GM21619 (cell line): ENCODE measurements around the gene MAPK11.

Experiments used
- ATAC-seq: cut with Tn5 transposase; IDR thresholded peaks from one replicate; pipeline ENCODE4 v1.9.1; 2021; ENCODE audit not compliant: unreplicated experiment

The MAPK11 gene

DNA sequence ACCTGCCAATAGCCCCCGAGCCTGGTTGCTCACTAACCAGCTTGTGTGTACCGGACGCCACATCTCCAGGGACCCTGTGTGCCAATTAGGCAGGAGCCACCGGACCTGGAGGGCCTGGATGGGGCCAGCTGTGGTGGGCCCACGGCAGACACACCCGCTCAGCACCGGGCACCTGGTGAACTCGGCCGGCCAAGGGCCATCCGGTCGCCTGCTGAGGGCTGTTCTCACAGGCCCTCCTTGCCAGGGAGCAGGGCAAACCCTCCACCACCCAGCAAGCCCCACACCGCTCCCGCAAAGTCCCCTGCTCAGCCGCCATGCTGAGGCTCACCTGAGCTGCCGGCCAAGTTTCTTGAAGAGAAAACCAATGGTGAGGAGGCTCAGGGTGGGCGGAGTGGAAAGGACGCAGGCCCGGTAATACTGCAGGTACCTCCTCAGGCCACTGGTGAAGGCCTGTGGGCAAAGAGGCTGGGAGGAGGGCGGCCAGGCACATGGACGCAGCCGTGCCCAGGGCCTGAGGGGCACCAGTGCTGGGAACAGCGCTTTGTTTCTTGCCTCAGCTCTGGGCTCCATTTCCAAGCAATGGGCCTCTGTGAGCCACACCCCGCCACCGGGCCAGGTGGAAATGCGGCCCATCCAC is 42.5 kb downstream of the MAPK11 start:
- no peak for ATAC-seq

- ATAC-seq = no peak
Observed at GRCh38 chr22:50226875-50227165, 43.4 kb downstream of the MAPK11 start.

GRCh38 chr22:50226063-50226874 is 43.9 kb downstream of the MAPK11 start:
- ATAC-seq = no peak

GRCh38 chr22:50225200-50225969 is 44.8 kb downstream of the MAPK11 start:
- no peak for ATAC-seq

GRCh38 chr22:50224071-50224470 is 46.1 kb downstream of the MAPK11 start:
- no peak for ATAC-seq

DNA sequence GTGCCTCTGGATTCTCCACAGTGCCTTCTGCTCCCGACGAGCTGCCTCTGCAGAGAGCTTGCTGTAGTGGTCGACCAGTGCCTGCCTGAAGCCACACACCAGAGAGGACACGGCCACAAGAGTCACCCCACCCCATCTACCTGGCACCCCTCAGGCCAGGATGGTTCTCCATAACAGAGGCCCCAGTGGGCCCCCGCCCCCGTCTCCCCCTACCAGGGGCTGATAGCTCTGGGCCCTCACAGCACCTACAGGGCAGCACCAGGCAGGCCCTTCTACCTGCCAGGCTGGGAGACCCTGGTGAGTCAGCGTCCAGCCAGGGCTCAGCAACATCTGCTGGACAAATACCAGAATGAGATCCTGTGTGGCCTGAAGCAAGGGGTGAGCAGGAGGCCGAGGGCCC is 47.7 kb downstream of the MAPK11 start:
- no peak for ATAC-seq

- no peak for ATAC-seq
Observed at GRCh38 chr22:50221410-50222300, 48.5 kb downstream of the MAPK11 start.

DNA sequence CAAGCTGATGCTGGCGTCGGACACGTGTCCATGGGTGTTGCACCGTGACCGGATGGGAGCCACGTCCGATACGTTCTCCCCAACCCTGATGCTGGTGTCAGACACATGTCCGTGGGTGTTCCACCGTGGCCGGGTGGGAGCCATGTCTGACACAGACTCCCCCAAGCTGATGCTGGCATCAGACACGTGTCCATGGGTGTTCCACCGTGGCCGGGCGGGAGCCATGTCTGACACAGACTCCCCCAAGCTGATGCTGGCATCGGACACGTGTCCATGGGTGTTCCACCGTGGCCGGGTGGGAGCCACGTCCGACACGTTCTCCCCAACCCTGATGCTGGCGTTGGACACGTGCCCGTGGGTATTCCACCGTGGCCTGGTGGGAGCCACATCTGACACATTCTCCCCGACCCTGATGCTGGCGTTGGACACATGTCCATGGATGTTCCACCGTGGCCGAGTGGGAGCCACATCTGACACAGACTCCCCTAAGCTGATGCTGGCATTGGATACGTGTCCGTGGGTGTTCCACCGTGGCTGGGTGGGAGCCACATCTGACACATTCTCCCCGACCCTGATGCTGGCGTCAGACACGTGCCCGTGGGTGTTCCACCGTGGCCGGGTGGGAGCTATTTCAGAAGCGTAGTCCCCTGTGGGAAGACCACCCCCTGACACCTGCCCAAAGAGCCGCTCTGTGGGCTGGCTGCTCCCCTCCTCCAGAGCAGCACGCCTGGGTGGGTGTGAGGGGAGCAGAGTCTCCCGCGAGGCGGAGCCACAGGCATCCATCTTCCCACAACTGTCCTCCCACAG is 49.4 kb downstream of the MAPK11 start:
- ATAC-seq = no peak

GRCh38 chr22:50219800-50220602 is 50.2 kb downstream of the MAPK11 start:
- ATAC-seq = no peak

- no peak for ATAC-seq
Observed at GRCh38 chr22:50218996-50219727, 51.0 kb downstream of the MAPK11 start.

GRCh38 chr22:50218153-50218995 is 51.8 kb downstream of the MAPK11 start:
- no peak for ATAC-seq

DNA sequence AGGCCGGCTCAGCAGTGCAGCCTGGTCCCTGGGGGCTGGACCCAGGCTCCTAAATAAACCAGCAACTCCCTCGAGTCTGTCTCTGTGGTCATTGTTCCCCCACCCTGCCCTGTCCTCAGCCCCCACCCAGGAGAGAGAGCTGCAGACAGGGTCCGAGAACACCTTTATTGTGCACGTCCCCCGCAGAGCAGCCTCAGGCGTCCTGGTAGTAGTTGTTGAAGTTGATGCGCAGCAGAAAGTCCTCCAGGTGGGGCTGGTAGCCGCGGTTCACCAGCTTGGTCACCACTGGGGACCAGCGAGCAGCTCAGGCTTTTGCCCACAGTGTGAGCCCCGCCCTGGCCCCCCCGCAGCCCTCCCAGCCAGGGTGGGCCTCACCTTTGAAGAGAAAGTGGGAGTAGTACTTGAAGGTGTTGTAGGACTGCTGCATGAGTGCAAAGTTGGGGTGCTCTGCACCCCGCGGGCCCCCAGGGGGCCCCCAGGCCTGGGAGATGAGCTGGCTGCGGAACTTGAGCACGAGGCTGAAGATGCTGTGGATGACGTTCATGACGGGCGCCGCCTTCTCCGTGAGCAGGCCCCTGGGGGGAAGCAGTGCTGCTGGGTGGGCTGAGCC is 52.5 kb downstream of the MAPK11 start:
- ATAC-seq = no peak

DNA sequence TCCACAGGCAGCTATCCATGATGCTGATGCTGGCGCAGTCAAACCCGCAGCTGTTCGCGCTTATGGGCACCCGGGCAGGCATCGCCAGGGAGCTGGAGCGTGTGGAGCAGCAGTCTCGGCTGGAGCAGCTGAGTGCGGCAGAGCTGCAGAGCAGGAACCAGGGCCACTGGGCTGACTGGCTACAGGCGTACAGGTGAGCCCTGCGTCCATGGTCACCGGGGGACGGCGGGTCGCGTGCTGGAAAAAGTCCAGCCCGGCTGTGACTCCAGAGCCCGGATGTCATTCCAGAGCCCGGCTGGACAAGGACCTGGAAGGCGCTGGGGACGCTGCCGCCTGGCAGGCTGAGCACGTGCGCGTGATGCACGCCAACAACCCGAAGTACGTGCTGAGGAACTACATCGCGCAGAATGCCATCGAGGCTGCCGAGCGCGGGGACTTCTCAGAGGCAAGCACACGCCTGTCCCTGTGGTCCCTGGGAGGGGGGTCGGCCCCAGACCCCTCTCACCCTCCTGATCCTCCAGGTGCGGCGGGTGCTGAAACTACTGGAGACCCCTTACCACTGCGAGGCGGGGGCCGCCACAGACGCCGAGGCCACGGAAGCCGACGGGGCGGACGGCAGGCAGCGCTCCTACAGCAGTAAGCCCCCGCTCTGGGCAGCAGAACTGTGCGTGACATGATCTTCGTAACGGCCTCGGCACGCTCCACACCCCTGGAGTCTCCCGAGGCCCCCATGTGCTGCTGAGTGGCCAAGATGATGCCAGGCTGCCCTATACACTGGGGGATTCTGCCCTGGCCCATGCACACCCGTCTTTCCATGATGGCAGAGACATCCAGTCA is 53.3 kb downstream of the MAPK11 start:
- ATAC-seq = no peak

GRCh38 chr22:50216055-50216683 is 54.0 kb downstream of the MAPK11 start:
- ATAC-seq = no peak

DNA sequence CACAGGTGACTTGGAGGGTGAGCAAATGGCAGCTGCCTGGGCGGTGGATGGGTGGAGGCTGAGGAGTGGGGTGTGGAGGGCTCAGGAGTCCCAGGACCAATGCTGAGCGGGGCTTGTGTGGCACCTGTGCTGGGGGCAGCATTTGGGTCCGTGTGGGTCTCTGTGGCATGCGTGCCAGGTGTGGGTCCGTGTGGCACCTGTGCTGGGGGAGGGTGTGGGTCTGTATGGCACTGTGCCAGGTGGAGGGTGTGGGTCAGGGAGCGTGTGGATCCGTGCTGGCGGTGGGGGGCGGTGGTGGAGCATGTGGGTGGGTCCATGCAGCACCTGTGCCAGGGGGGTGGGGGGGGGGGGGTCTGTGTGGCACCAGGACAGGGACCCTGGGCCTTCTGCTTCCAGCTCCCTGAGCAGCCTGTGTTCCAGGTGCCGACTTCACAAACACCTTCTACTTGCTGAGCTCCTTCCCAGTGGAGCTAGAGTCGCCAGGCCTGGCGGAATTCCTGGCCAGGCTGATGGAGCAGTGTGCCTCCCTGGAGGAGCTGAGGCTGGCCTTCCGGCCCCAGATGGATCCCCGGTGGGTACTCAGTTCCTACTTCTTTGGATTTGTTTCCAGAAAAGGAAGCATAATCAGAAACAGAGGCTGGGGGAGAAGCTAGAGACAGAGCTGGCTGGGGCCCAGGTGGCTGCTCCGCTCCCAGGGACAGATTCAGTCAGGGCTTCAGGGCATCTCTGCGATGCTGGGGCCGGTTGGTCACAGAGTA is 54.7 kb downstream of the MAPK11 start:
- ATAC-seq = no peak
